ENCODE results near the gene NDUFS7.
A peak's percentile ranks its signal among the peaks of the same experiment; 100 is the strongest.

Gene NDUFS7

DNA sequence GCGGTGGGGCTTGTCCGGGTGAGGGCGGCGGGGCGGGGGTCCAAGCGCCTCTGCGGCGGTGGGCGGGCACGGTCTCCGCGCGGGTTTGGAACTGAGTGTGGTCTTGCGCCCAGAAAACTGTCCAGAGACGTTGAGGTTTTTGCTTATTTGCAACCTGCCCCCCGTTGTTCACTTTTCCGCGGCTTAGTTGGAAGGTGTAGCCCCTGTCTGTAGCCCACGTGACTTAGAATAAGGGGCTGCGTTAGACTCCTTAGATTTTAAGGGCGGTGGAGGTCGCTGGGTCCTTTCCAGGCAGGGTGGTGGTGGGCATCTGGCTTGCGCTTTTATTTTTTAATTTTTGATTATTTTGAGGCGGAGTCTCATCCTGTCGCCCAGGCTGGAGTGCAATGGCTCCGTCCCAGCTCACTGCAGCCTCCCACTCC is 55.2 kb downstream of the NDUFS7 start:
- TF ChIP-seq, protein P1, sequence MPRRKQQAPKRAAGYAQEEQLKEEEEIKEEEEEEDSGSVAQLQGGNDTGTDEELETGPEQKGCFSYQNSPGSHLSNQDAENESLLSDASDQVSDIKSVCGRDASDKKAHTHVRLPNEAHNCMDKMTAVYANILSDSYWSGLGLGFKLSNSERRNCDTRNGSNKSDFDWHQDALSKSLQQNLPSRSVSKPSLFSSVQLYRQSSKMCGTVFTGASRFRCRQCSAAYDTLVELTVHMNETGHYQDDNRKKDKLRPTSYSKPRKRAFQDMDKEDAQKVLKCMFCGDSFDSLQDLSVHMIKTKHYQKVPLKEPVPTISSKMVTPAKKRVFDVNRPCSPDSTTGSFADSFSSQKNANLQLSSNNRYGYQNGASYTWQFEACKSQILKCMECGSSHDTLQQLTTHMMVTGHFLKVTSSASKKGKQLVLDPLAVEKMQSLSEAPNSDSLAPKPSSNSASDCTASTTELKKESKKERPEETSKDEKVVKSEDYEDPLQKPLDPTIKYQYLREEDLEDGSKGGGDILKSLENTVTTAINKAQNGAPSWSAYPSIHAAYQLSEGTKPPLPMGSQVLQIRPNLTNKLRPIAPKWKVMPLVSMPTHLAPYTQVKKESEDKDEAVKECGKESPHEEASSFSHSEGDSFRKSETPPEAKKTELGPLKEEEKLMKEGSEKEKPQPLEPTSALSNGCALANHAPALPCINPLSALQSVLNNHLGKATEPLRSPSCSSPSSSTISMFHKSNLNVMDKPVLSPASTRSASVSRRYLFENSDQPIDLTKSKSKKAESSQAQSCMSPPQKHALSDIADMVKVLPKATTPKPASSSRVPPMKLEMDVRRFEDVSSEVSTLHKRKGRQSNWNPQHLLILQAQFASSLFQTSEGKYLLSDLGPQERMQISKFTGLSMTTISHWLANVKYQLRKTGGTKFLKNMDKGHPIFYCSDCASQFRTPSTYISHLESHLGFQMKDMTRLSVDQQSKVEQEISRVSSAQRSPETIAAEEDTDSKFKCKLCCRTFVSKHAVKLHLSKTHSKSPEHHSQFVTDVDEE (CRISPR knock-in tag; IDR thresholded peaks at IDR 0.05), result no peak
- TF ChIP-seq ARNTL (CRISPR knock-in tag; IDR thresholded peaks at IDR 0.05; ENCODE audit: borderline replicate concordance, low read depth), result no peak
- TF ChIP-seq ESRRG (CRISPR knock-in tag; IDR thresholded peaks at IDR 0.05), result no peak
- no peak for TF ChIP-seq ZFP30 (CRISPR knock-in tag; IDR thresholded peaks at IDR 0.05)
- TF ChIP-seq, protein P2, sequence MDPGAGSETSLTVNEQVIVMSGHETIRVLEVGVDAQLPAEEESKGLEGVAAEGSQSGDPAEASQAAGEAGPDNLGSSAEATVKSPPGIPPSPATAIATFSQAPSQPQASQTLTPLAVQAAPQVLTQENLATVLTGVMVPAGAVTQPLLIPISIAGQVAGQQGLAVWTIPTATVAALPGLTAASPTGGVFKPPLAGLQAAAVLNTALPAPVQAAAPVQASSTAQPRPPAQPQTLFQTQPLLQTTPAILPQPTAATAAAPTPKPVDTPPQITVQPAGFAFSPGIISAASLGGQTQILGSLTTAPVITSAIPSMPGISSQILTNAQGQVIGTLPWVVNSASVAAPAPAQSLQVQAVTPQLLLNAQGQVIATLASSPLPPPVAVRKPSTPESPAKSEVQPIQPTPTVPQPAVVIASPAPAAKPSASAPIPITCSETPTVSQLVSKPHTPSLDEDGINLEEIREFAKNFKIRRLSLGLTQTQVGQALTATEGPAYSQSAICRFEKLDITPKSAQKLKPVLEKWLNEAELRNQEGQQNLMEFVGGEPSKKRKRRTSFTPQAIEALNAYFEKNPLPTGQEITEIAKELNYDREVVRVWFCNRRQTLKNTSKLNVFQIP (CRISPR knock-in tag; IDR thresholded peaks at IDR 0.05; ENCODE audit: borderline replicate concordance, low read depth), result no peak
- TF ChIP-seq RARB (CRISPR knock-in tag; IDR thresholded peaks at IDR 0.05), result no peak
- no peak for TF ChIP-seq ZNF70 (CRISPR knock-in tag; IDR thresholded peaks at IDR 0.05)
- no peak for TF ChIP-seq ZC3H10 (CRISPR knock-in tag; IDR thresholded peaks at IDR 0.05)
- TF ChIP-seq, protein P3, sequence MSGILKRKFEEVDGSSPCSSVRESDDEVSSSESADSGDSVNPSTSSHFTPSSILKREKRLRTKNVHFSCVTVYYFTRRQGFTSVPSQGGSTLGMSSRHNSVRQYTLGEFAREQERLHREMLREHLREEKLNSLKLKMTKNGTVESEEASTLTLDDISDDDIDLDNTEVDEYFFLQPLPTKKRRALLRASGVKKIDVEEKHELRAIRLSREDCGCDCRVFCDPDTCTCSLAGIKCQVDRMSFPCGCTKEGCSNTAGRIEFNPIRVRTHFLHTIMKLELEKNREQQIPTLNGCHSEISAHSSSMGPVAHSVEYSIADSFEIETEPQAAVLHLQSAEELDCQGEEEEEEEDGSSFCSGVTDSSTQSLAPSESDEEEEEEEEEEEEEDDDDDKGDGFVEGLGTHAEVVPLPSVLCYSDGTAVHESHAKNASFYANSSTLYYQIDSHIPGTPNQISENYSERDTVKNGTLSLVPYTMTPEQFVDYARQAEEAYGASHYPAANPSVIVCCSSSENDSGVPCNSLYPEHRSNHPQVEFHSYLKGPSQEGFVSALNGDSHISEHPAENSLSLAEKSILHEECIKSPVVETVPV (CRISPR knock-in tag; IDR thresholded peaks at IDR 0.05), result no peak
- ATAC-seq, result peak; percentile 11

DNA sequence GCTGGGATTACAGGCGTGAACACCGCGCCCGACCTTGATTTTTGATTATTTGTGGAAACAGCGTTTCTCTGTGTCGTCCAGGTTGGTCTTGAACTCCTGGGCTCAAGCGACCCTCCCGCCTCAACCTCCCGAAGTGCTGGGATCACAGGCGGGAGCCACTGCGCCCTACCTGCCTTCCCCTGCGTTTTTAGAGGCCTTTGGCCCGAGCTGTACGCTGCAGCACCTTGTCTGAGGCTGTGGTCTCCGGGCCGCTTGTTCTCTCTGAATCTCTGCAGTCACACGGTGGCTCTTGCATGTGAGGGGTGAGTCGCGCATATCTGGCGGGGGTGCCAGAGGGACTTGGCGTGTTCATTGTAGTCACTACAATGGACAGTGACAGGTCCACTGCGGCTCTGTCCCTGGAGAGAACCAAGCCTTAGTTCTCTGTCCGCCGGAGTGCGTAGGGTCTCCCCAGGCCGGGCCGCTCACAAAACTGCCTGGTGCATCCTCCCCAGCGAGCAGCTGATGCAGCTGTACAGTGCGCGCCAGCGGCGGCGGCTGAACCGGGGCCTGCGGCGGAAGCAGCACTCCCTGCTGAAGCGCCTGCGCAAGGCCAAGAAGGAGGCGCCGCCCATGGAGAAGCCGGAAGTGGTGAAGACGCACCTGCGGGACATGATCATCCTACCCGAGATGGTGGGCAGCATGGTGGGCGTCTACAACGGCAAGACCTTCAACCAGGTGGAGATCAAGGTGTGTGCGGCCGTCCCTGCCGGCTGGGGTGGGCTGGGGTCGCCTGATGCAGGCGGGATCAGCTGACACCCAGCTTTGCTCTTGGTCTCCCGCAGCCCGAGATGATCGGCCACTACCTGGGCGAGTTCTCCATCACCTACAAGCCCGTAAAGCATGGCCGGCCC is 56.1 kb downstream of the NDUFS7 start:
- ATAC-seq, result peak; percentile 27

DNA sequence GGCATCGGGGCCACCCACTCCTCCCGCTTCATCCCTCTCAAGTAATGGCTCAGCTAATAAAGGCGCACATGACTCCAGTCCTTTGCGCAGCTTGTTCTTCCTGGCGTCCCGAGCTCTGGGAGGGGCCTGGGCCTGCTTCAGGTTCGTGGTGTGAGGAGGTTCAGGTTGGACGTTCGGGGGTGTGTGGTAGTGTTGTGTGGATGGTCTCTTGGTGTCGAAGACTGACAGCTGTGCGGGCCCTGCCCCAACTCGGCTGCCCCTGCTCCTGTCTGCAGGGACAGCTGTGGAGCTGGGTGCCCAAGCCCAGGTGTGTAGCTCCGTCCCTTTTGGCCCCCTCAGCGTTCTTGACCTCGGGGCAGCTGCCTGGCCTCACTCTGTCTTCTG is 56.7 kb downstream of the NDUFS7 start:
- no peak for TF ChIP-seq RARB (CRISPR knock-in tag; IDR thresholded peaks at IDR 0.05)
- no peak for TF ChIP-seq ZFP30 (CRISPR knock-in tag; IDR thresholded peaks at IDR 0.05)
- TF ChIP-seq, protein P4, sequence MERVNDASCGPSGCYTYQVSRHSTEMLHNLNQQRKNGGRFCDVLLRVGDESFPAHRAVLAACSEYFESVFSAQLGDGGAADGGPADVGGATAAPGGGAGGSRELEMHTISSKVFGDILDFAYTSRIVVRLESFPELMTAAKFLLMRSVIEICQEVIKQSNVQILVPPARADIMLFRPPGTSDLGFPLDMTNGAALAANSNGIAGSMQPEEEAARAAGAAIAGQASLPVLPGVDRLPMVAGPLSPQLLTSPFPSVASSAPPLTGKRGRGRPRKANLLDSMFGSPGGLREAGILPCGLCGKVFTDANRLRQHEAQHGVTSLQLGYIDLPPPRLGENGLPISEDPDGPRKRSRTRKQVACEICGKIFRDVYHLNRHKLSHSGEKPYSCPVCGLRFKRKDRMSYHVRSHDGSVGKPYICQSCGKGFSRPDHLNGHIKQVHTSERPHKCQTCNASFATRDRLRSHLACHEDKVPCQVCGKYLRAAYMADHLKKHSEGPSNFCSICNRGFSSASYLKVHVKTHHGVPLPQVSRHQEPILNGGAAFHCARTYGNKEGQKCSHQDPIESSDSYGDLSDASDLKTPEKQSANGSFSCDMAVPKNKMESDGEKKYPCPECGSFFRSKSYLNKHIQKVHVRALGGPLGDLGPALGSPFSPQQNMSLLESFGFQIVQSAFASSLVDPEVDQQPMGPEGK (CRISPR knock-in tag; IDR thresholded peaks at IDR 0.05; ENCODE audit: borderline replicate concordance), result no peak
- TF ChIP-seq, protein P1 (CRISPR knock-in tag; IDR thresholded peaks at IDR 0.05), result no peak
- TF ChIP-seq ISL1 (CRISPR knock-in tag; IDR thresholded peaks at IDR 0.05), result no peak
- no peak for TF ChIP-seq GLIS3 (CRISPR knock-in tag; IDR thresholded peaks at IDR 0.05)
- no peak for TF ChIP-seq ESRRG (CRISPR knock-in tag; IDR thresholded peaks at IDR 0.05)
- TF ChIP-seq, protein P2 (CRISPR knock-in tag; IDR thresholded peaks at IDR 0.05; ENCODE audit: borderline replicate concordance, low read depth), result no peak
- no peak for TF ChIP-seq PPARA (CRISPR knock-in tag; IDR thresholded peaks at IDR 0.05; ENCODE audit: borderline replicate concordance)
- TF ChIP-seq ZNF70 (CRISPR knock-in tag; IDR thresholded peaks at IDR 0.05), result no peak
- TF ChIP-seq BACH2 (CRISPR knock-in tag; IDR thresholded peaks at IDR 0.05; ENCODE audit: borderline replicate concordance), result no peak
- no peak for TF ChIP-seq TCF4 (CRISPR knock-in tag; IDR thresholded peaks at IDR 0.05; ENCODE audit: borderline replicate concordance)
- TF ChIP-seq ZNF565 (CRISPR knock-in tag; conservative IDR thresholded peaks at IDR 0.05; ENCODE audit: low read depth), result no peak
- TF ChIP-seq ZNF8 (CRISPR knock-in tag; IDR thresholded peaks at IDR 0.05), result no peak
- no peak for TF ChIP-seq ARNTL (CRISPR knock-in tag; IDR thresholded peaks at IDR 0.05; ENCODE audit: borderline replicate concordance, low read depth)
- TF ChIP-seq ZC3H10 (CRISPR knock-in tag; IDR thresholded peaks at IDR 0.05), result no peak
- no peak for TF ChIP-seq ZFP3 (CRISPR knock-in tag; IDR thresholded peaks at IDR 0.05)
- TF ChIP-seq, protein P3 (CRISPR knock-in tag; IDR thresholded peaks at IDR 0.05), result no peak
- ATAC-seq, result no peak
